ENCODE results near the gene FAM76B.
A peak's percentile ranks its signal among the peaks of the same experiment; 100 is the strongest.

Gene FAM76B

GRCh38 chr11:95794086-95794485 is 4.5 kb upstream of the FAM76B start:
- CTCF ChIA-PET, result no interaction called here
- TF ChIP-seq CTCF (IDR thresholded peaks at IDR 0.05; ENCODE audit: control extremely low read depth, extremely low read depth, low read depth, missing control alignments), result no peak
- POLR2A ChIA-PET, result no interaction called here
- DNase-seq (ENCODE audit: extremely low spot score), result no peak

- POLR2A ChIA-PET, result no interaction called here
- CTCF ChIA-PET, result interaction anchor here (1.0 to 2.3 kb wide), 2 partner anchors 56 to 601 kb away, joined by 4 to 6 read pairs; no protein-coding TSS in a partner anchor
- no peak for DNase-seq (ENCODE audit: extremely low spot score)
- TF ChIP-seq CTCF (IDR thresholded peaks at IDR 0.05; ENCODE audit: control extremely low read depth, extremely low read depth, low read depth, missing control alignments), result no peak
These were observed 3.5 kb upstream of the FAM76B start for GRCh38 chr11:95793116-95793515.

GRCh38 chr11:95792700-95793099 is 3.1 kb upstream of the FAM76B start:
- no peak for TF ChIP-seq CTCF (IDR thresholded peaks at IDR 0.05; ENCODE audit: control extremely low read depth, extremely low read depth, low read depth, missing control alignments)
- ChIA-PET POLR2A (no interaction called here), CTCF (interaction anchor here (1.0 to 2.3 kb wide), 3 partner anchors 14 to 601 kb away, joined by 3 to 6 read pairs (median 4); no protein-coding TSS in a partner anchor)
- DNase-seq (ENCODE audit: extremely low spot score), result no peak

DNA sequence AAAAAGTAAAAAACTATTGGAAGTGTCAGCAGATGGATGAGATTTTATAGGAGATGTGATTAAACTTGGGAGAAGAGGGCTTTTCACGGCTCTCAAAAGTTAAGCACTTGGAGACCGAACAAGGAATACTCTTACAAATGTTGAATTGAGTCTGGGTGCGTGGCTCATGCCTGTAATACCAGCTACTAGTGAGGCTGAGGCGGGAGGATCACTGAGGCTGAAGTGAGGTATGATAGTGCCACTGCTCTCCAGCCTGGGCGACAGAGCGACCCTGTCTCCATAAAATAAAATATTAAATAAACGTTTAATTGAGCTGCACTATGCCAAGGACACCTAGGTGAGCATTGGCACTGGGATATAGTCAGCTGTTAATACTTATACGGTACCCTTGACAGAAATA is 2.6 kb upstream of the FAM76B start:
- CTCF ChIA-PET, result interaction anchor here (1.0 to 2.3 kb wide), 8 partner anchors 8 to 640 kb away, joined by 3 to 7 read pairs (median 4); no protein-coding TSS in a partner anchor
- no peak for DNase-seq (ENCODE audit: extremely low spot score)
- POLR2A ChIA-PET, result no interaction called here
- no peak for TF ChIP-seq CTCF (IDR thresholded peaks at IDR 0.05; ENCODE audit: control extremely low read depth, extremely low read depth, low read depth, missing control alignments)

GRCh38 chr11:95791709-95792033 is 2.1 kb upstream of the FAM76B start:
- DNase-seq (ENCODE audit: extremely low spot score), result no peak
- no peak for TF ChIP-seq CTCF (IDR thresholded peaks at IDR 0.05; ENCODE audit: control extremely low read depth, extremely low read depth, low read depth, missing control alignments)
- POLR2A ChIA-PET, result no interaction called here
- CTCF ChIA-PET, result interaction anchor here (1.1 to 2.3 kb wide), 8 partner anchors 8 to 640 kb away, joined by 3 to 7 read pairs (median 4); no protein-coding TSS in a partner anchor

- TF ChIP-seq CTCF (IDR thresholded peaks at IDR 0.05; ENCODE audit: control extremely low read depth, extremely low read depth, low read depth, missing control alignments), result no peak
- POLR2A ChIA-PET, result interaction anchor here (0.6 kb wide), 1 partner anchor 463 kb away, joined by 3 read pairs; no protein-coding TSS in a partner anchor
- CTCF ChIA-PET, result interaction anchor here (1.1 to 2.3 kb wide), 9 partner anchors 9 to 639 kb away, joined by 3 to 7 read pairs (median 4); no protein-coding TSS in a partner anchor
- peak; percentile 22 for DNase-seq (ENCODE audit: extremely low spot score)
These were observed 1.5 kb upstream of the FAM76B start for GRCh38 chr11:95790933-95791708.

Data from GM10248 (cell line).